Stimulated activated CD8-positive, alpha-beta memory T cell treated with anti-CD3 and anti-CD28 coated beads, Interleukin-15, amount 100 ng/mL, for 24 hours (primary cell): Measurements from ENCODE around the gene TROAP.
"Not testable (repeated sequence)": the region's sequence is repeated elsewhere in the genome, so short reads cannot be mapped to it uniquely, and the experiment has no call there.

Experiments used
- DNase-seq: peaks from one replicate; pipeline ENCODE4 v3.0.0-alpha.2; 2020; ENCODE audit warnings: low read depth

Gene TROAP

DNA sequence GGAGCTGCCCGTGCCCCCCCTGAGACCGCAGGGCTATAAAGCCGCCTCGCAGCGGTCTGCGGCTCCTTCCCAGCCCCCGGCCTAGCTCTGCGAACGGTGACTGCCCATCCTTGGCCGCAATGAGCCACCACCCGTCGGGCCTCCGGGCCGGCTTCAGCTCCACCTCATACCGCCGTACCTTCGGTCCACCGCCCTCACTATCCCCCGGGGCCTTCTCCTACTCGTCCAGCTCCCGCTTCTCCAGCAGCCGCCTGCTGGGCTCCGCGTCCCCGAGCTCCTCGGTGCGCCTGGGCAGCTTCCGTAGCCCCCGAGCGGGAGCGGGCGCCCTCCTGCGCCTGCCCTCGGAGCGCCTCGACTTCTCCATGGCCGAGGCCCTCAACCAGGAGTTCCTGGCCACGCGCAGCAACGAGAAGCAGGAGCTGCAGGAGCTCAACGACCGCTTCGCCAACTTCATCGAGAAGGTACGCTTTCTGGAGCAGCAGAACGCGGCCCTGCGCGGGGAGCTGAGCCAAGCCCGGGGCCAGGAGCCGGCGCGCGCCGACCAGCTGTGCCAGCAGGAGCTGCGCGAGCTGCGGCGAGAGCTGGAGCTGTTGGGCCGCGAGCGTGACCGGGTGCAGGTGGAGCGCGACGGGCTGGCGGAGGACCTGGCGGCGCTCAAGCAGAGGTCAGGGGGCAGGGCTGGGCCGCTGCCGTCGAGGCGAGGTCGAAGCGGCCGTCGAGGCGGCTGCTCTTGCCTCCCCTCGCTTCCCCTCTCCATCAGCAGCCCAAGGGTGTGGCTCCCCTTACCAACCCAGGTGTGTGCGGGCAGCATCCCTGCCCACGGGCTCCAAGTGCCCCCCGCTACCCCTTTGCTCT, 27.7 kb upstream of the TROAP start, which contains the start of gene PRPH:
TSS of gene PRPH (plus strand) at position 66 of the 855 bp plus-strand sequence. CDS start at position 120, 54 bp downstream.
- DNase-seq: no peak

- peak; percentile 48 for DNase-seq
Measured at GRCh38 chr12:49296034-49296835, 26.8 kb upstream of the TROAP start.

- no peak for DNase-seq
Measured at GRCh38 chr12:49296836-49297694, 26.0 kb upstream of the TROAP start.

DNA sequence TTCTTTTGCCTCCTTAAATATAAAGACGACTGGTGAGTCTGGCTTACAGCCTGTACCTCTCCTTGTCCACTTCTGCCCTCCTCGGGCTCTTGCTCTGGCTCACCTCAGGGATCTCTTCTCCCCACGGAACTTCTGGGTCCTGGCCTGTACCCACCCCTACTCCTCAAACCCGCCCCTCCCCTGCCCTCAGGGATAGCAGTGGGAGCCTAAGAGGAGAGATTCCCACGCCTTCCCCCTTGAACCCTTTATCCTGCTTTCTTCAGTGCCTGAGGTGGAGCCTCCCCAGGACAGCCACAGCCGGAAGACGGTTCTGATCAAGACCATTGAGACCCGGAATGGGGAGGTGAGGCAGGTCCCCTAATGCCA, 25.4 kb upstream of the TROAP start:
- DNase-seq: no peak

- DNase-seq: no peak
Measured at GRCh38 chr12:49298160-49298559, 24.9 kb upstream of the TROAP start.

GRCh38 chr12:49301760-49302159, 21.3 kb upstream of the TROAP start:
- no peak for DNase-seq

- DNase-seq: no peak
Measured at GRCh38 chr12:49304161-49304560, 18.9 kb upstream of the TROAP start.

- DNase-seq: no peak
Measured at GRCh38 chr12:49305762-49306510, 17.1 kb upstream of the TROAP start.

GRCh38 chr12:49309386-49309785, 13.7 kb upstream of the TROAP start:
- no peak for DNase-seq

DNA sequence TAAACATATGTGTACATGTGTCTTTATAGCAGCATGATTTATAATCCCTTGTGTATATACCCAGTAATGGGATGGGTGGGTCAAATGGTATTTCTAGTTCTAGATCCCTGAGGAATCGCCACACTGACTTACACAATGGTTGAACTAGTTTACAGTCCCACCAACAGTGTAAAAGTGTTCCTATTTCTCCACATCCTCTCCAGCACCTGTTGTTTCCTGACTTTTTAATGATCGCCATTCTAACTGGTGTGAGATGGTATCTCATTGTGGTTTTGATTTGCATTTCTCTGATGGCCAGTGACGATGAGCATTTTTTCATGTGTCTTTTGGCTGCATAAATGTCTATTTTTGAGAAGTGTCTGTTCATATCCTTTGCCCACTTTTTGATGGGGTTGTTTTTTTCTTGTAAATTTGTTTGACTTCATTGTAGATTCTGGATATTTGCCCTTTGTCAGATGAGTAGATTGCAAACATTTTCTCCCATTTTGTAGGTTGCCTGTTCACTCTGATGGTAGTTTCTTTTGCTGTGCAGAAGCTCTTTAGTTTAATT, 12.5 kb upstream of the TROAP start:
- not testable (repeated sequence) for DNase-seq

- DNase-seq: no peak
Measured at GRCh38 chr12:49314811-49315210, 8.2 kb upstream of the TROAP start.

GRCh38 chr12:49317118-49317517, 5.9 kb upstream of the TROAP start:
- not testable (repeated sequence) for DNase-seq

DNA sequence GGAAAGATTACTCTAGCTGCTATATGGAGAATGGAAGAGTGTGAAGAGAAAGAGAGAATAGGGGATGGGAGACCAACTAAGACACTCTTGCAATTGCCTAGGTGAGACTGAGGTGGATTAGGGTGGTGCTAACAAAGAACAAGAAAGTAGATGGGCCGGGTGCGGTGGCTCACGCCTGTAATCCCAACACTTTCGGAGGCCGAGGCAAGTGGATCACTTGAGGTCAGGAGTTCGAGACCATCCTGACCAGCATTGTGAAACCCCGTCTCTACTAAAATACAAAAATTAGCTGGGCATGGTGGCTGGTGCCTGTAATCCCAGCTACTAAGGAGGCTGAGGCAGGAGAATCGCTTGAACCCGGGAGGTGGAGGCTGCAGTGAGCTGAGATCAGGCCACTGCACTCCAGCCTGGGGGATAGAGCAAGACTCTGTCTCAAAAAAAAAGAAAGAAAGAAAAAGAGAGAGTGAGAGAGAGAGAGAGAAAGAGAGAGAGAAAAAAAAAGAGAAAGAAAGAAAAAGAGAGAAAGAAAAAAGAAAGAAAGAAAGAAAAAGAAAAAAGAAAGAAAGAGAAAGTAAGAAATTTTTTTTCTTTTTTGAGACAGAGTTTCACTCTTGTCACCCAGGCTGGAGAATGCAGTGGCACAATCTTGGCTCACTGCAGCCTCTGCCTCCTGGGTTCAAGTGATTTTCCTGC, 2.5 kb upstream of the TROAP start:
- not testable (repeated sequence) for DNase-seq

DNA sequence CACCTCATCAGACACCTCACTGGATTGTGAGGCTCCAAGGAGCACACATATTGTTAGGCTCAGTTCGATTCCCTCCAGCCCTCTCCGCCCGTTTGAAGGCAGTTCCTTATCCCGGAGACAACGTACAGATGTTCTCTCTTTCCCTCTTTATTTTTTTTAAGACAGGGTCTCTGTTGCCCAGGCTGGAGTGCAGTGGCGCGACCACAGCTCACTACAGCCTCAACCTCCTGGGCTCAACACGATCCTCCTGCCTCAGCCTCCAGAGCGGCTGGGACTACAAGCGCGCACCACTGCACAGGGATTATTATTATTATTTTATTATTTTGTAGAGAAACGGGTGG, 718 bp upstream of the TROAP start:
- no peak for DNase-seq

DNA sequence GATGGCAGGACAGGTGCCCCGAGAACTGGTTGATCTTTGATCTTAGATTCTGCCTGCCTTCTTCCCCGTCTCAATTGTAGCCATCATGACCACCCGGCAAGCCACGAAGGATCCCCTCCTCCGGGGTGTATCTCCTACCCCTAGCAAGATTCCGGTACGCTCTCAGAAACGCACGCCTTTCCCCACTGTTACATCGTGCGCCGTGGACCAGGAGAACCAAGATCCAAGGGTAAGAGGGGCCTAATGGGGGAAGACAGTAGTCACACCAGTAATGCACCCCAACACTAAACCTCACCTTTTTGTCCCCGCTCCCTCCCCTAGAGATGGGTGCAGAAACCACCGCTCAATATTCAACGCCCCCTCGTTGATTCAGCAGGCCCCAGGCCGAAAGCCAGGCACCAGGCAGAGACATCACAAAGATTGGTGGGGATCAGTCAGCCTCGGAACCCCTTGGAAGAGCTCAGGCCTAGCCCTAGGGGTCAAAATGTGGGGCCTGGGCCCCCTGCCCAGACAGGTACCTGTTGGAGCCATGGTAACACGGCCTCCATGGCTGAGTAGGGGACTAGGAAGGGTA, 556 bp downstream of the TROAP start:
- DNase-seq: no peak

GRCh38 chr12:49325606-49326005, 2.6 kb downstream of the TROAP start:
- no peak for DNase-seq

GRCh38 chr12:49327368-49327767, 4.3 kb downstream of the TROAP start:
- no peak for DNase-seq

- DNase-seq: no peak
Measured at GRCh38 chr12:49327887-49328286, 4.8 kb downstream of the TROAP start.

- DNase-seq: no peak
Measured at GRCh38 chr12:49328816-49329215, 5.8 kb downstream of the TROAP start.

DNA sequence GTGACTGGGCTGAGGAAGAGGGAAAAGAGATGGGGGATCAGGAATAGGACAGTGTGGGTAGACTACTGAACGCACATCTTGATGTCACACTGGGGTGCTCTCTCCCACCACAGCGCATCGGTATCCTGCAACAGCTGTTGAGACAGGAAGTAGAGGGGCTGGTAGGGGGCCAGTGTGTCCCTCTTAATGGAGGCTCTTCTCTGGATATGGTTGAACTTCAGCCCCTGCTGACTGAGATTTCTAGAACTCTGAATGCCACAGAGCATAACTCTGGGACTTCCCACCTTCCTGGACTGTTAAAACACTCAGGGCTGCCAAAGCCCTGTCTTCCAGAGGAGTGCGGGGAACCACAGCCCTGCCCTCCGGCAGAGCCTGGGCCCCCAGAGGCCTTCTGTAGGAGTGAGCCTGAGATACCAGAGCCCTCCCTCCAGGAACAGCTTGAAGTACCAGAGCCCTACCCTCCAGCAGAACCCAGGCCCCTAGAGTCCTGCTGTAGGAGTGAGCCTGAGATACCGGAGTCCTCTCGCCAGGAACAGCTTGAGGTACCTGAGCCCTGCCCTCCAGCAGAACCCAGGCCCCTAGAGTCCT, 7.1 kb downstream of the TROAP start:
- no peak for DNase-seq
